ENCODE measurements around the gene NOS3.

DNA sequence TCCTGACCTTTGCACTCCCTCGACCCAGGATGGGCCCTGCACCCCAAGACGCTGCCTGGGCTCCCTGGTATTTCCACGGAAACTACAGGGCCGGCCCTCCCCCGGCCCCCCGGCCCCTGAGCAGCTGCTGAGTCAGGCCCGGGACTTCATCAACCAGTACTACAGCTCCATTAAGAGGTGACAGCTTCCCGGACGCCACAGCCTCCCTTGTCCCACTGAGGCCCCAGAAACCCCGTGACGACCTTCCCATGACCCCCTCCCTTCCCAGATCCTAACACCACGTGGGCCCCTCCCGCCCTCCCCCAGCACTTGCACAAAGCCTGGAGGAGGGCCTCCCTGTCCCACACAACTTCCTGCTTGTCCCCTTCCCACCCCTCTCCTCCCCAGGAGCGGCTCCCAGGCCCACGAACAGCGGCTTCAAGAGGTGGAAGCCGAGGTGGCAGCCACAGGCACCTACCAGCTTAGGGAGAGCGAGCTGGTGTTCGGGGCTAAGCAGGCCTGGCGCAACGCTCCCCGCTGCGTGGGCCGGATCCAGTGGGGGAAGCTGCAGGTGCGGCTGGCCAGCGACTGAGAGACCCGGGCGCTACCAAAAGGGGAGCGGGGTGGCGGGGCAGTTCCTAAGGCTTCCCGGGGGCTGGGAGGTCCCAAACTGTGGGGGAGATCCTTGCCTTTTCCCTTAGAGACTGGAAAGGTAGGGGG, 5.7 kb downstream of the NOS3 start:
- TF ChIP-seq POLR2A (IDR thresholded peaks at IDR 0.05), result no peak
- TF ChIP-seq, protein P1, sequence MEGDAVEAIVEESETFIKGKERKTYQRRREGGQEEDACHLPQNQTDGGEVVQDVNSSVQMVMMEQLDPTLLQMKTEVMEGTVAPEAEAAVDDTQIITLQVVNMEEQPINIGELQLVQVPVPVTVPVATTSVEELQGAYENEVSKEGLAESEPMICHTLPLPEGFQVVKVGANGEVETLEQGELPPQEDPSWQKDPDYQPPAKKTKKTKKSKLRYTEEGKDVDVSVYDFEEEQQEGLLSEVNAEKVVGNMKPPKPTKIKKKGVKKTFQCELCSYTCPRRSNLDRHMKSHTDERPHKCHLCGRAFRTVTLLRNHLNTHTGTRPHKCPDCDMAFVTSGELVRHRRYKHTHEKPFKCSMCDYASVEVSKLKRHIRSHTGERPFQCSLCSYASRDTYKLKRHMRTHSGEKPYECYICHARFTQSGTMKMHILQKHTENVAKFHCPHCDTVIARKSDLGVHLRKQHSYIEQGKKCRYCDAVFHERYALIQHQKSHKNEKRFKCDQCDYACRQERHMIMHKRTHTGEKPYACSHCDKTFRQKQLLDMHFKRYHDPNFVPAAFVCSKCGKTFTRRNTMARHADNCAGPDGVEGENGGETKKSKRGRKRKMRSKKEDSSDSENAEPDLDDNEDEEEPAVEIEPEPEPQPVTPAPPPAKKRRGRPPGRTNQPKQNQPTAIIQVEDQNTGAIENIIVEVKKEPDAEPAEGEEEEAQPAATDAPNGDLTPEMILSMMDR (IDR thresholded peaks at IDR 0.05), result no peak

Measured in thyroid gland (tissue), 4 donors.